ENCODE results near the gene ERC2.

GRCh38 chr3:55678546-55679216 lies 789.6 kb downstream of the ERC2 start:
- TF ChIP-seq CTCF (IDR thresholded peaks at IDR 0.05; ENCODE audit: insufficient read depth, low read depth, low read length) (no peak), EZH2 (IDR thresholded peaks at IDR 0.05; ENCODE audit: insufficient read depth, low read length) (no peak)

Data from astrocyte (in vitro differentiated cells and primary cell).